HG02678 (cell line): Measurements from ENCODE around the gene SERTM1.

ENCODE experiments used
- ATAC-seq: cut with Tn5 transposase; IDR thresholded peaks from one replicate; pipeline ENCODE4 v1.9.1; 2021; ENCODE audit warnings: mild to moderate bottlenecking, moderate library complexity; ENCODE audit not compliant: unreplicated experiment

SERTM1 gene

DNA sequence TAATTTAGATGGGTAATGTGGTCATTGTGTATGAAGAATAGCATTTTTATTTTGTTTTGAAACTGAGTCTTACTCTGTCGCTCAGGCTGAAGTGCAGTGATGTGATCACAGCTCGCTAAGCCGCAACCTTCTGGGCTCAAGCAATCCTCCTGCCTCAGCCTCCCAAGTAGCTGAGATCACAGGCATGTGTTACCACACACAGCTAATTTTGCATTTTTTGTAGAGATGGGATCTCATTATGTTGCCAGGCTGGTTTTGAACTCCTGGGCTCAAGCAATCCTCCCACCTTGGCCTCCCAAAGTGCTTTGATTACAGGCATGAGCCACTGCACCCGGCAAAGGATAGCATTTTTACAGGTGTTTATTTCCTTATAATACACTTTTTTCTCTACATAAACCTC is 36.6 kb downstream of the SERTM1 start:
- no peak for ATAC-seq

- no peak for ATAC-seq
Observed at GRCh38 chr13:36712290-36712689, 38.5 kb downstream of the SERTM1 start.

- ATAC-seq, result no peak
Observed at GRCh38 chr13:36712770-36713169, 39.0 kb downstream of the SERTM1 start.

GRCh38 chr13:36713887-36714286 is 40.1 kb downstream of the SERTM1 start:
- no peak for ATAC-seq

DNA sequence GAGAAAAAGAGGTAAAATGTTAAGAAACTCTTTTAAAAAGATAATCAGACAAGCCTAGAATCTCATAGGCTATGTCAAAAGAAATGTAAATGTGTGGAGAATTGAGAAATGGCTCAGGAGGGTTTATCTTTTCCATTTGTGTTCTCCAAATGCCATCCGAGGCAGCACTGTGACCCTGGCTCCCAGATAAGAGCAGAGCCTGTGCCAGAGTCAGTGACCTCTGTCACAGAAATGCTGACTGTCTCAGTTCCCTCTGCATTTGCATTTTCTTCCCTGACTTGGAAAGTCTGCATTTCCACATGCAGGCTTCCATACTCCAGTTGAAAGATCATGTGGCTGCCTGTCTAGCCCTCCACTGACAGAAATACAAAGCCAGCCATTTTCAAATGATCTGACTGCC is 42.0 kb downstream of the SERTM1 start:
- no peak for ATAC-seq

GRCh38 chr13:36717017-36717416 is 43.2 kb downstream of the SERTM1 start:
- no peak for ATAC-seq

GRCh38 chr13:36717966-36718545 is 44.2 kb downstream of the SERTM1 start:
- ATAC-seq, result no peak

GRCh38 chr13:36718686-36719085 is 44.9 kb downstream of the SERTM1 start:
- no peak for ATAC-seq

DNA sequence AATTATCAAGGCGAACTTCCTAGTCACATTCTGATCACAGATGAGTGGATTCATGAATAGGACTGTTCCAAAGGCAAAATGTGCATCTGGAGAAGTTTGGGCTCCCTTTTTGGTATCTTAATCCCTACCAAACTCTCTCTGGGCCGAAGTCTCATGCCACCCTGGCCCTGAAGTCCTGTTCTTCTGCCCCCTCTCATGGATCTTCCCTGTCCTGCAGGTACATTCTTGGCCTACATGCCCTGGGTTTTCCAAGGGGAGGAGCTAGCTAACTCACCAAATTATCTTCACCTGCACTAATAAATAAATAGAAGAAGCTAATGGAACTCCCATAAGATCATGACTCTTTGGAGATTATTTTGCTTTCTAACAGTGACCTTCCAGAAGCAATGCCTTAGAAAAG is 50.3 kb downstream of the SERTM1 start:
- ATAC-seq, result no peak

GRCh38 chr13:36725936-36726335 is 52.1 kb downstream of the SERTM1 start:
- no peak for ATAC-seq

DNA sequence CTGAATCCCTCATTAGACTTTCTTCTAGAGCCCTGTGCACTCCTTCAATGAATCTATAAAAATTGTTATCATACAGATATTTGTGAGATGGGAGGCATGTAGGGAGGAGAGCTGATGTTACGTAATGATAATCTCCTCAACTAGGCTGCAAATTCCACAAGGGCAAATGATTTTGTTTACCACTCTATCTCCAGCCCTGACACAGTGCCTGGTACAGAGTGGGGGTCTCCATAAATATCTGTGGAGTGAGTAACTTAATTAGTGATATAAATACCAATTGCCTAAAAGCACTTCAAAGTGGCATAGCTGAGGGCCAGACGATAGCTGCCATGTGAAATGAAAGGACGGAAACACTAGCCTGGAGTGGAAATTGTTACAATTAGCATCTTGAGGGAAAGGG is 54.2 kb downstream of the SERTM1 start:
- ATAC-seq, result no peak

- no peak for ATAC-seq
Observed at GRCh38 chr13:36736119-36736726, 62.4 kb downstream of the SERTM1 start.

- ATAC-seq, result no peak
Observed at GRCh38 chr13:36737524-36738083, 63.8 kb downstream of the SERTM1 start.

GRCh38 chr13:36745436-36745835 is 71.6 kb downstream of the SERTM1 start:
- ATAC-seq, result no peak

- ATAC-seq, result no peak
Observed at GRCh38 chr13:36746051-36746450, 72.2 kb downstream of the SERTM1 start.
